H1 (cell line): ENCODE measurements around the gene LRRC26. TPM values are rescaled to one million over a fixed set of nuclear protein-coding genes. Genes with fewer than 3 reads are reported as not detected.

ENCODE experiments used
- CTCF ChIA-PET: fragments of 300-600 bp; sonication (Branson Sonifier 250); formaldehyde crosslinking; loops from one replicate; lab custom pipeline; 2021; ENCODE audit not compliant: partially characterized antibody; lab: Charles Lee
- POLR2A ChIA-PET: fragments of 300-600 bp; sonication (Branson Sonifier 250); formaldehyde crosslinking; loops from one replicate; lab custom pipeline; 2021; ENCODE audit warnings: inconsistent platforms; ENCODE audit not compliant: partially characterized antibody; lab: Charles Lee
- DNase-seq, 2 experiments: peaks; one replicate each; pipeline versions ENCODE4 v3.0.0 to v3.0.0-alpha.2; 2010 to 2022; ENCODE audit warnings: low spot score in 2 of 2, low read depth in 1 of 2, mixed read lengths in 1 of 2
- FAIRE-seq: peaks from 2 replicates; lab custom pipeline; 2011; peaks lifted over from hg19 to GRCh38; lab: Jason Lieb, UNC
- H2AFZ ChIP-seq: 2 replicates; pipeline ENCODE4 v1.8.1; 2012; ENCODE audit warnings: low read length, inconsistent platforms
- H2AK5ac ChIP-seq: 2 replicates; pipeline ENCODE4 v1.6.1; 2013; ENCODE audit warnings: low read depth, low read length
- H2BK120ac ChIP-seq: replicated peaks from 2 replicates; pipeline ENCODE3; 2013; ENCODE audit warnings: low read depth, low read length, inconsistent platforms
- H2BK12ac ChIP-seq: 2 replicates; pipeline ENCODE4 v1.6.1; 2013; ENCODE audit warnings: low read depth, low read length
- H2BK15ac ChIP-seq: 2 replicates; pipeline ENCODE4 v1.6.1; 2013; ENCODE audit warnings: low read length
- H2BK20ac ChIP-seq: 2 replicates; pipeline ENCODE4 v1.6.1; 2013; ENCODE audit warnings: low read length
- H2BK5ac ChIP-seq: 2 replicates; pipeline ENCODE4 v1.6.1; 2013; ENCODE audit warnings: low read depth, low read length
- H3K14ac ChIP-seq: 2 replicates; pipeline ENCODE4 v1.6.1; 2013; ENCODE audit warnings: inconsistent platforms; ENCODE audit not compliant: insufficient read length
- H3K18ac ChIP-seq: 2 replicates; pipeline ENCODE4 v1.6.1; 2013; ENCODE audit warnings: low read length; ENCODE audit errors: extremely low read depth
- H3K23ac ChIP-seq: 2 replicates; pipeline ENCODE4 v1.6.1; 2013; ENCODE audit warnings: inconsistent platforms; ENCODE audit not compliant: insufficient read length
- H3K23me2 ChIP-seq: 2 replicates; pipeline ENCODE4 v1.6.1; 2013; ENCODE audit warnings: low read depth, low read length
- H3K27ac ChIP-seq: 2 replicates; pipeline ENCODE4 v1.6.1; 2011; ENCODE audit warnings: low read depth, low read length, inconsistent platforms
- H3K27me3 ChIP-seq, 4 experiments: replicated peaks in 1 of 4; 1 replicate in 1 of 4; 2 replicates in 3 of 4; pipeline versions ENCODE4 v1.6.1 to v1.8.1; 2011 to 2013; ENCODE audit warnings: low read length in 3 of 4, mild to moderate bottlenecking in 3 of 4, inconsistent platforms in 2 of 4, mixed read lengths in 2 of 4, moderate library complexity in 1 of 4; ENCODE audit not compliant: control insufficient read depth in 3 of 4, insufficient read depth in 3 of 4; ENCODE audit errors: extremely low read depth in 1 of 4
- H3K36me3 ChIP-seq, 4 experiments: 2 replicates each; pipeline versions ENCODE4 v1.6.1 to v1.8.1; 2011 to 2013; ENCODE audit warnings: mild to moderate bottlenecking in 4 of 4, low read length in 3 of 4, moderate library complexity in 2 of 4, control low read depth in 1 of 4, inconsistent platforms in 1 of 4; ENCODE audit not compliant: insufficient read depth in 4 of 4, control insufficient read depth in 2 of 4
- H3K4ac ChIP-seq: replicated peaks from 2 replicates; pipeline ENCODE3; 2013; ENCODE audit warnings: low read length, low read depth, mixed read lengths, inconsistent platforms; ENCODE audit not compliant: insufficient read length
- H3K4me1 ChIP-seq, 4 experiments: replicated peaks in 1 of 4; 1 replicate in 1 of 4; 2 replicates in 3 of 4; pipeline versions ENCODE4 v1.6.1 to v1.8.1; 2011 to 2013; ENCODE audit warnings: low read length in 3 of 4, inconsistent platforms in 2 of 4, mixed read lengths in 1 of 4; ENCODE audit not compliant: insufficient read depth in 4 of 4, control insufficient read depth in 3 of 4
- H3K4me2 ChIP-seq, 2 experiments: 2 replicates each; pipeline versions ENCODE4 v1.6.1 to v1.8.1; 2011 to 2013; ENCODE audit warnings: low read depth in 2 of 2, low read length in 2 of 2, control low read depth in 1 of 2, inconsistent platforms in 1 of 2, mild to moderate bottlenecking in 1 of 2; ENCODE audit not compliant: insufficient read depth in 1 of 2
- H3K4me3 ChIP-seq, 4 experiments: fragments of 200-600, 300-600 bp in 1 of 4; sonication (generic), shearing (Covaris generic), sonication (Bioruptor Twin) in 1 of 4; 2 replicates each; pipeline versions ENCODE4 v1.5.1 to v1.8.1; 2011 to 2016; ENCODE audit warnings: low read length in 4 of 4, low read depth in 3 of 4, control low read depth in 2 of 4, inconsistent platforms in 2 of 4, mild to moderate bottlenecking in 2 of 4, mixed read lengths in 1 of 4, moderate library complexity in 1 of 4; ENCODE audit not compliant: insufficient read depth in 2 of 4; ENCODE audit errors: extremely low read depth in 1 of 4
- H3K56ac ChIP-seq: replicated peaks from 2 replicates; pipeline ENCODE3; 2013; ENCODE audit warnings: low read depth, mild to moderate bottlenecking, mixed read lengths, low read length, inconsistent platforms; ENCODE audit not compliant: insufficient read length
- H3K79me1 ChIP-seq: 2 replicates; pipeline ENCODE4 v1.6.1; 2013; ENCODE audit warnings: low read depth, low read length, control low read depth
- H3K79me2 ChIP-seq, 2 experiments: 2 replicates each; pipeline versions ENCODE4 v1.6.1 to v1.8.1; 2012 to 2013; ENCODE audit warnings: low read length in 2 of 2, mild to moderate bottlenecking in 2 of 2, inconsistent platforms in 1 of 2; ENCODE audit not compliant: insufficient read depth in 2 of 2, control insufficient read depth in 1 of 2
- H3K9ac ChIP-seq, 4 experiments: replicated peaks in 1 of 4; 1 replicate in 1 of 4; 2 replicates in 3 of 4; pipeline versions ENCODE4 v1.6.1 to v1.8.1; 2011 to 2013; ENCODE audit warnings: low read depth in 3 of 4, low read length in 3 of 4, control low read depth in 2 of 4, mild to moderate bottlenecking in 2 of 4, moderate library complexity in 2 of 4, inconsistent platforms in 1 of 4; ENCODE audit errors: extremely low read depth in 1 of 4
- H3K9me3 ChIP-seq, 2 experiments: 2 replicates each; pipeline versions ENCODE4 v1.6.1 to v1.8.1; 2012 to 2013; ENCODE audit warnings: mild to moderate bottlenecking in 2 of 2, moderate library complexity in 2 of 2, control low read depth in 1 of 2, inconsistent platforms in 1 of 2, low read depth in 1 of 2, low read length in 1 of 2, mixed read lengths in 1 of 2; ENCODE audit not compliant: insufficient read depth in 2 of 2
- H4K20me1 ChIP-seq, 2 experiments: replicated peaks in 1 of 2; 2 replicates each; pipeline versions ENCODE3 to v1.8.1; 2011 to 2013; ENCODE audit warnings: inconsistent platforms in 2 of 2, low read length in 2 of 2, mild to moderate bottlenecking in 1 of 2; ENCODE audit not compliant: insufficient read depth in 2 of 2, control insufficient read depth in 1 of 2
- H4K5ac ChIP-seq: 2 replicates; pipeline ENCODE4 v1.6.1; 2013; ENCODE audit warnings: low read length, low read depth, mixed read lengths, inconsistent platforms; ENCODE audit not compliant: insufficient read length
- H4K8ac ChIP-seq: 2 replicates; pipeline ENCODE4 v1.8.0; 2013; ENCODE audit warnings: mild to moderate bottlenecking, moderate library complexity, low read length, inconsistent platforms; ENCODE audit not compliant: insufficient read depth; ENCODE audit errors: extremely low read depth
- H4K91ac ChIP-seq: replicated peaks from 2 replicates; pipeline ENCODE3; 2013; ENCODE audit warnings: low read length, mixed read lengths, inconsistent platforms; ENCODE audit not compliant: insufficient read length
- BRCA1 ChIP-seq: IDR thresholded peaks from 2 replicates; pipeline ENCODE4 v1.6.1; 2012; ENCODE audit warnings: low read depth, low read length, improper control_type of control experiment
- CBX5 ChIP-seq: fragments of 300-800, 300-1000 bp; sonication (generic); IDR thresholded peaks from 2 replicates; pipeline ENCODE4 v1.7.1; 2016; ENCODE audit warnings: antibody characterized with exemption, low read length, low read depth
- CHD1 ChIP-seq: IDR thresholded peaks from 2 replicates; pipeline ENCODE4 v1.6.1; 2012; ENCODE audit warnings: low read depth, low read length, improper control_type of control experiment
- EGR1 ChIP-seq: IDR thresholded peaks from 2 replicates; pipeline ENCODE4 v1.6.1; 2011; ENCODE audit warnings: low read depth, low read length, borderline replicate concordance
- EP300 ChIP-seq, 2 experiments: IDR thresholded peaks; 1 replicate in 1 of 2; 2 replicates in 1 of 2; pipeline ENCODE4 v1.6.1; 2011 to 2012; ENCODE audit warnings: low read depth in 2 of 2, low read length in 2 of 2, mild to moderate bottlenecking in 2 of 2, borderline replicate concordance in 1 of 2, inconsistent platforms in 1 of 2, moderate library complexity in 1 of 2
- EZH2 ChIP-seq: fragments of 200-600 bp; sonication (generic); IDR thresholded peaks from 2 replicates; pipeline ENCODE4 v1.7.1; 2012; ENCODE audit warnings: low read depth, mild to moderate bottlenecking, moderate library complexity, low read length, inconsistent platforms; ENCODE audit not compliant: severe bottlenecking
- JUN ChIP-seq: IDR thresholded peaks from 2 replicates; pipeline ENCODE4 v1.6.1; 2011; ENCODE audit warnings: low read depth, mild to moderate bottlenecking, improper control_type of control experiment, low read length
- NANOG ChIP-seq: IDR thresholded peaks from 2 replicates; pipeline ENCODE4 v1.6.1; 2011; ENCODE audit warnings: low read length, low read depth, mild to moderate bottlenecking, inconsistent platforms; ENCODE audit not compliant: insufficient read depth, poor library complexity, severe bottlenecking
- POLR2A ChIP-seq, 2 experiments: IDR thresholded peaks; 1 replicate in 1 of 2; 2 replicates in 1 of 2; pipeline ENCODE4 v1.6.1; 2011; ENCODE audit warnings: low read depth in 2 of 2, low read length in 2 of 2, mild to moderate bottlenecking in 2 of 2; ENCODE audit errors: control extremely low read depth in 1 of 2
- POU5F1 ChIP-seq: IDR thresholded peaks from 2 replicates; pipeline ENCODE4 v1.6.1; 2011; ENCODE audit warnings: low read depth, mild to moderate bottlenecking, low read length, moderate library complexity
- RFX5 ChIP-seq: IDR thresholded peaks from 2 replicates; pipeline ENCODE4 v1.6.1; 2011; ENCODE audit warnings: low read depth, low read length, improper control_type of control experiment, borderline replicate concordance
- TCF12 ChIP-seq: IDR thresholded peaks from 2 replicates; pipeline ENCODE4 v1.6.1; 2011; ENCODE audit warnings: low read depth, mild to moderate bottlenecking, low read length
- USF2 ChIP-seq: IDR thresholded peaks from 2 replicates; pipeline ENCODE4 v1.6.1; 2011; ENCODE audit warnings: low read length, improper control_type of control experiment
- WGBS, 2 experiments: shearing (Covaris generic) in 1 of 2; methylation state at CpG; one replicate each; pipeline versions ENCODE4 v1.1.6 to v1.1.7; 2013 to 2015; ENCODE audit warnings: low lambda C conversion rate in 2 of 2, mixed read lengths in 2 of 2, inconsistent platforms in 1 of 2, low coverage in 1 of 2, missing lambda C conversion rate in 1 of 2; ENCODE audit not compliant: insufficient replicate concordance in 2 of 2, insufficient coverage in 1 of 2, insufficient read length in 1 of 2; ENCODE audit errors: extremely low coverage in 1 of 2, missing lambda C conversion rate in 1 of 2; 5-methylcytosine and 5-hydroxymethylcytosine counted together
- polyA plus RNA-seq, 7 experiments: library from polyadenylated mRNA; depleted of rRNA in 3 of 7; stranded (reverse) in 5 of 7; unstranded in 2 of 7; fragments of >200 nt in 5 of 7; fragments of 200-250 nt in 2 of 7; gene quantifications; 1 replicate in 5 of 7; 2 replicates in 1 of 7; 4 replicates in 1 of 7; pipeline versions ENCODE4 v1.2.1 to v1.2.3, GENCODE V29; 2011 to 2013; ENCODE audit warnings: missing spikeins in 2 of 7, mixed read lengths in 2 of 7
- total RNA-seq: library from RNA; stranded (reverse); fragmentation: NEBNext Ultra II Directional; extraction: Animal tissue kit (Norgen Biotek cat#: 25700); gene quantifications from 2 replicates; pipeline ENCODE4 v1.2.1, GENCODE V29; 2021

LRRC26 gene
- total and polyA plus RNA-seq, 2 of the 8 experiments (the other 6 are each of a cell fraction or from before 2014, with no cell fraction given) = 0.34 to 0.85 TPM

DNA sequence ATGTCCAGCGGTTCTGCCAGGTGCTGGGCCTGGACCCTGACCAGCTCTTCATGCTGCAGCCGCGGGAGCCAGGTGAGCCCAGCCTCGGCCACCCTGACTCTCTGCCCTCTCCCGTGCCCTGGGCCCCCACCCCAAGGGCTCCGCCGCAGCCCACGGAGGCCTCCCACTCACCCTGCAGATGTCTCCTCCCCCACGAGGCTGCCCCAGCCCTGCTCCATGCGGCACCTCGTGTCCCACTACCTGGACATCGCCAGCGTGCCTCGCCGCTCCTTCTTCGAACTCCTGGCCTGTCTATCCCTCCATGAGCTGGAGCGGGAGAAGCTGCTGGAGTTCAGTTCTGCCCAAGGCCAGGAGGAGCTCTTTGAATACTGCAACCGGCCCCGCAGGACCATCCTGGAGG, 44.8 kb upstream of the LRRC26 start:
- Histone ChIP-seq H4K5ac (no peak overlapping the region), H3K27me3 (no peaks in the 10 kb centered on the region), H3K4me3 (no peak overlapping the region), H4K91ac (no peak overlapping the region), H3K4ac (no peak overlapping the region), H3K23ac (no peak overlapping the region), H3K14ac (no peak overlapping the region), H2BK12ac (no peak overlapping the region), H3K23me2 (no peaks in the 10 kb centered on the region), H3K4me1 (peaks cover 0 to 6% (median 4%) of the 10 kb centered on the region in 4 experiments; a peak in 5 of 7 replicates), H3K56ac (no peak overlapping the region), H3K4me2 (no peak overlapping the region), H2BK15ac (no peak overlapping the region), H2AFZ (no peak overlapping the region), H4K8ac (no peak overlapping the region), H3K36me3 (peaks cover 0 to 22% (median 7%) of the 10 kb centered on the region in 4 experiments; a peak in 7 of 8 replicates), H3K79me2 (no peaks in the 10 kb centered on the region), H3K27ac (no peak overlapping the region), H2BK5ac (no peak overlapping the region), H3K79me1 (no peaks in the 10 kb centered on the region; the same call in 1 of the 2 replicates), H2AK5ac (no peak overlapping the region), H3K9me3 (no peaks in the 10 kb centered on the region), H2BK20ac (no peak overlapping the region), H3K9ac (no peak overlapping the region), H2BK120ac (no peak overlapping the region), H3K18ac (no peak overlapping the region), H4K20me1 (peaks cover 0 to 15% of the 10 kb centered on the region in 2 experiments)
- 87% methylated on average over 13 of the region's 19 CpGs; no CpG with 5 or more reads in 1 of the 2 experiments for WGBS, 2 experiments
- ChIA-PET POLR2A (interaction anchor here (0.9 to 69.9 kb wide), 9 partner anchors 5 to 99 kb away, joined by 3 to 1462 read pairs (median 12); partner anchors contain the start of genes ANAPC2, CYSRT1, NDOR1 and NELFB), CTCF (interaction anchor here (0.8 to 4.0 kb wide), 15 partner anchors 8 to 189 kb away, joined by 3 to 31 read pairs (median 4); partner anchors contain the start of genes ANAPC2, CYSRT1, RNF208 and RNF224)
- DNase-seq = no peak
- FAIRE-seq = no peak
- TF ChIP-seq EGR1 (no peak), TCF12 (no peak), NANOG (no peak), BRCA1 (no peak), EP300 (IDR thresholded peaks at IDR 0.05; ENCODE audit: borderline replicate concordance in 1 of 2, low read depth in 2 of 2, low read length in 2 of 2) (no peak), CBX5 (no peak), RFX5 (no peak), USF2 (no peak), JUN (no peak), POLR2A (IDR thresholded peaks at IDR 0.05; ENCODE audit: control extremely low read depth in 1 of 2, low read depth in 2 of 2, low read length in 2 of 2) (no peak), EZH2 (no peak), CHD1 (no peak), POU5F1 (no peak)
